Measurements from ENCODE around the gene BDH1. TPM values are rescaled to one million over a fixed set of nuclear protein-coding genes. Genes with fewer than 3 reads are reported as not detected.

The BDH1 gene
- total and polyA plus RNA-seq, 2 of the 13 experiments (the other 11 are each of a cell fraction or from before 2014, with no cell fraction given): 21.2 to 71.9 TPM

GRCh38 chr3:197471221-197472010 lies 84.4 kb downstream of the BDH1 start (continued):
- TF ChIP-seq ZHX1 (CRISPR knock-in tag; IDR thresholded peaks at IDR 0.05; ENCODE audit: low read depth): no peak
- no peak for TF ChIP-seq ZNF446 (CRISPR knock-in tag; IDR thresholded peaks at IDR 0.05)
- no peak for TF ChIP-seq ZBTB43 (CRISPR knock-in tag; conservative IDR thresholded peaks at IDR 0.05)
- no peak for TF ChIP-seq ZNF567 (CRISPR knock-in tag; IDR thresholded peaks at IDR 0.05; ENCODE audit: borderline replicate concordance)
- no peak for TF ChIP-seq ZKSCAN5 (CRISPR knock-in tag; IDR thresholded peaks at IDR 0.05)
- no peak for TF ChIP-seq ETV6 (CRISPR knock-in tag; conservative IDR thresholded peaks at IDR 0.05)
- TF ChIP-seq ZNF792 (CRISPR knock-in tag; IDR thresholded peaks at IDR 0.05): no peak; the same call in 1 of the 2 replicates
- no peak for TF ChIP-seq ZNF737 (CRISPR knock-in tag; IDR thresholded peaks at IDR 0.05; ENCODE audit: borderline replicate concordance)
- TF ChIP-seq DMTF1 (CRISPR knock-in tag; IDR thresholded peaks at IDR 0.05): no peak
- no peak for TF ChIP-seq ZFP90 (CRISPR knock-in tag; IDR thresholded peaks at IDR 0.05; ENCODE audit: borderline replicate concordance)
- TF ChIP-seq NCOR1 (IDR thresholded peaks at IDR 0.05; ENCODE audit: borderline replicate concordance, low read length): peak; percentile 45; the same call in 1 of the 2 replicates
- TF ChIP-seq SRSF1 (optimal IDR thresholded peaks at IDR 0.05; ENCODE audit: low read depth, low read length): no peak
